HEK293T (cell line): Measurements from ENCODE around the gene MIA2.

Source experiments
- ARNT ChIP-seq: fragments of 450-650 bp; IDR thresholded peaks from 2 replicates; pipeline ENCODE4 v1.6.1; 2017; ENCODE audit warnings: mild to moderate bottlenecking
- BHLHE40 ChIP-seq: fragments of 450-650 bp; IDR thresholded peaks from 2 replicates; pipeline ENCODE4 v1.6.1; 2016; ENCODE audit warnings: mild to moderate bottlenecking, moderate library complexity, borderline replicate concordance
- ELF4 ChIP-seq: fragments of 450-650 bp; IDR thresholded peaks from 2 replicates; pipeline ENCODE4 v1.6.1; 2017; ENCODE audit warnings: antibody characterized with exemption
- FOXA1 ChIP-seq: fragments of 450-650 bp; IDR thresholded peaks from 2 replicates; pipeline ENCODE4 v1.6.1; 2016; ENCODE audit warnings: mild to moderate bottlenecking
- FOXK2 ChIP-seq: fragments of 450-650 bp; IDR thresholded peaks from 2 replicates; pipeline ENCODE4 v1.6.1; 2016; ENCODE audit warnings: mild to moderate bottlenecking
- HDGF ChIP-seq: fragments of 450-650 bp; IDR thresholded peaks from 2 replicates; pipeline ENCODE4 v1.6.1; 2017; ENCODE audit warnings: antibody characterized with exemption, borderline replicate concordance
- L3MBTL2 ChIP-seq: fragments of 450-650 bp; conservative IDR thresholded peaks from 2 replicates; pipeline ENCODE4 v1.6.1; 2016; ENCODE audit warnings: mild to moderate bottlenecking
- NFRKB ChIP-seq: fragments of 450-650 bp; IDR thresholded peaks from 2 replicates; pipeline ENCODE4 v1.6.1; 2016; ENCODE audit warnings: mild to moderate bottlenecking, moderate library complexity
- SP1 ChIP-seq: fragments of 450-650 bp; IDR thresholded peaks from 2 replicates; pipeline ENCODE4 v1.6.1; 2017
- SUZ12 ChIP-seq: fragments of 450-650 bp; IDR thresholded peaks from 2 replicates; pipeline ENCODE4 v1.6.1; 2016; ENCODE audit warnings: mild to moderate bottlenecking
- TARDBP ChIP-seq: fragments of 450-650 bp; IDR thresholded peaks from 2 replicates; pipeline ENCODE4 v1.6.1; 2016

- TF ChIP-seq ELF4: no peak
- TF ChIP-seq TARDBP: no peak
- TF ChIP-seq FOXK2: no peak
- no peak for TF ChIP-seq BHLHE40
- peak; percentile 93 for TF ChIP-seq L3MBTL2
- no peak for TF ChIP-seq SUZ12
- no peak for TF ChIP-seq NFRKB
- TF ChIP-seq SP1: no peak
- no peak for TF ChIP-seq ARNT
- TF ChIP-seq HDGF: no peak
- TF ChIP-seq FOXA1: no peak
Observed at GRCh38 chr14:39267608-39268005, 33.9 kb downstream of the MIA2 start.
